Placental pericyte (primary cell): ENCODE data around the gene HECTD4. TPM values are rescaled to one million over a fixed set of nuclear protein-coding genes. Genes with fewer than 3 reads are reported as not detected.

Experiments
- small RNA-seq: library from RNA; depleted of rRNA; stranded (forward); fragments of <200 nt; gene quantifications from one replicate; pipeline ENCODE3, GENCODE V24; 2012; ENCODE audit warnings: low replicate concordance
- total RNA-seq: library from RNA; depleted of rRNA; stranded (reverse); fragments of >200 nt; gene quantifications from 2 replicates; pipeline ENCODE4 v1.2.3, GENCODE V29; 2012

The HECTD4 gene, protein sequence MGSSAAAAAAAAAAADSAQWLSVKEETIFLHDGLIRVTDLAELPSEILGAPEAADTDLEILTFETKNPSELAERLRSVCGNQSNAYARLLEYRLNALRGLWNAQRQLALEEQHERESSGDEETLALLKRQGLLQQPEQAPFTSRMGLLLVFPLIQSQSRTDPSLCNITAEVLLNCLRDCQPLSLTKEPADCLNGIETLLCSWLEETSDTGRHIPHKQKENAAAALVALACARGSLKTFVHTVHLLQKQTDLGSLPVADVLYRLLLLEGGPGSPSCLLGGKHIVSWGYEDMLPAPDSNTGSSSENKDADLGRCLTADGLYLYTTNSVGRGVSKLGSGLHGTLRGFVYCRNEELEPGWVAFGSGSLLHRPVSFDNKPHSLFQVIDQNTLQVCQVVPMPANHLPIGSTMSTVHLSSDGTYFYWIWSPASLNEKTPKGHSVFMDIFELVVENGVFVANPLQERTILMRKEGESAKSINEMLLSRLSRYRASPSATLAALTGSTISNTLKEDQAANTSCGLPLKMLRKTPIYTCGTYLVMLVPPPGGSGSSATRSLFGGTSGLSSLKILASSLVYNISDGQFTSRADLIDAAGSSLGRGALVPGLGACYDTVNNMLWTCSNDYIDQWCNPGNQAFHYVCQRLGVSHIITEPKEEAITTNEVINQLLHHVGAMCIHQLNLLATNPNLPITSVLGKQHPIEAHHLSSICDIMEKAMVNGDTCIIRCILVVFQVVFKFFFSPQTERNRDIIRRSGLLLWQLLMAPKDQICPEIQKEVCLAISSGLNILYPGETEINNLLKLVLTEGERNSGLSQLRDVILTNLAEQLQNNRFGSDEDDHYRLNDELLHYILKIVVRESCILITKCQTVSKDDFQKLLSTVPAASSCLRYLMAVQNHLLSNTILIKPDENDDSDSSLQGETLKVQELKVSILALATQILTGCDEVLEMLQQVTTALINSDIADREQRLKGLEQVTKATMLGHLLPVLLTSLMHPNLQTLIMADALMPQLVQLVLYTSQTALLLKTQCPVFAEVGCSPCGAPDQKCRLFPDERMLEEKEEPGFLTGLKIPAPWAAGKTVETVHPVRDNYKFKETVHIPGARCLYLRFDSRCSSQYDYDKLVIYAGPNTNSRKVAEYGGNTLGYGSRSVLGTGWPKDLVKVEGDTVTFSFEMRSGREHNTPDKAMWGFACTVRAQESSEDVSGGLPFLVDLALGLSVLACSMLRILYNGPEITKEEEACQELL (N-terminal part only)
- 24.9 and 32.2 TPM in 2 replicates for total RNA-seq

DNA sequence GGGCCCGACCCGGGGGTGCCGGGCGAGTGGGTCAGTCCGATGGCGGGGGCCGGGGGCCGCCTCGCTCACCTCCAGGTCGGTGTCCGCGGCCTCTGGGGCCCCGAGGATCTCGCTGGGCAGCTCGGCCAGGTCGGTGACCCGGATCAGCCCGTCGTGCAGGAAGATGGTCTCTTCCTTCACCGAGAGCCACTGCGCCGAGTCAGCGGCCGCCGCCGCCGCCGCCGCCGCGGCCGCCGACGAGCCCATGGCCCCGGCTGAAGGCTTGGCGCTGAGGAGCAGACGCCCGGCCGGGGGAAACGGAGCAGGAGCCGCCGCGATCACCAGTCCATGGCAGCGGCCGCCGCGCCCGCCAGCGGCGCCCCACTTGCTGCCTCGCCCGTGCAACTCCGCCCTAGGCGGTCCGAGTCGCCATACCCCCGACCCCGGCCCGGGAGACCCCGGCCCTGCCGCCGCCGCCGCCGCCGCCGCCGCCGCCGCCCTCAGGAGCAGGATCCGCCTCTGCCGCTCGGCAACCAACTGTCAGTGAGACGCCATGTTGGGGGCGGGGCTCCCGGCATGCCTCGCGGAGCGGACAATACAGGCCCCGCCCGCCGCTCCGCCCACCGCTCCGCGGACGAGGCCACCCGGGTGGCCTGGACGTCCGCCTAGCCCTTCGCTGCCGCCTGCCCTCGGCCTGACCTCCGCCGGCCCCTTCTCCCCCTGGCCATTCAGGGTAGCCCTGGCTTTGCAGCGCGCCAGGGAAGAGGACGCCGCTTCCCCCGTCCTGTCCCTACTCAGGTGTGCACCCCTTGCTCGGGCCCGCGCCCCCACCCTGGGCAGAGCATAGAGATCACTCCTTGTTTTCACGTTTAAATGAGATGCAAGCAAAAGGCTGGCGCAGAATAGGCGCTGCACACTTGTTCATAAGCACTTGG is at the start of gene HECTD4:
Gene HECTD4, minus strand, starts transcription at position 549 of the 914 bp plus-strand sequence. Its CDS starts 303 bp downstream, at position 246.

DNA sequence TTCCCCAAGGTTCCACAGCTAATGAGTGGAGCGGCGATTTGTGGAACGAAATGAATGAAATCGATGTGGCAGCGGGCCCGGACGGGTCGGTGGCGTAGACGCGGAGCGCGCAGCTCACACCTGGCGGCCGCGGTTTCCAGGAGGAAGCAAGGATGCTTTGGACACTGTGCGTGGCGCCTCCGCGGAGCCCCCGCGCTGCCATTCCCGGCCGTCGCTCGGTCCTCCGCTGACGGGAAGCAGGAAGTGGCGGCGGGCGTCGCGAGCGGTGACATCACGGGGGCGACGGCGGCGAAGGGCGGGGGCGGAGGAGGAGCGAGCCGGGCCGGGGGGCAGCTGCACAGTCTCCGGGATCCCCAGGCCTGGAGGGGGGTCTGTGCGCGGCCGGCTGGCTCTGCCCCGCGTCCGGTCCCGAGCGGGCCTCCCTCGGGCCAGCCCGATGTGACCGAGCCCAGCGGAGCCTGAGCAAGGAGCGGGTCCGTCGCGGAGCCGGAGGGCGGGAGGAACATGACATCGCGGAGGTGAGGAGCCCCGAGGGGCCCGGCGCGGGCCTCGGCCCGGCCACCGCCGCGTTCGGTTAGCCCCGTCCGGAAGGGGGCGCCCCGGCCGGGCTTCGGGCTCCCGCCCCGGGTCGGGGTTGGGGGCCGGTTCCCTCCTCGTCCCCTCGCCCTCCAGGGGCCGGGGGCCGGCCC is 36.5 kb upstream of the HECTD4 start, which contains the start of gene PTPN11:
Gene PTPN11, plus strand, starts transcription at position 340 of the 689 bp plus-strand sequence. Its CDS starts 165 bp downstream, at position 505.

DNA sequence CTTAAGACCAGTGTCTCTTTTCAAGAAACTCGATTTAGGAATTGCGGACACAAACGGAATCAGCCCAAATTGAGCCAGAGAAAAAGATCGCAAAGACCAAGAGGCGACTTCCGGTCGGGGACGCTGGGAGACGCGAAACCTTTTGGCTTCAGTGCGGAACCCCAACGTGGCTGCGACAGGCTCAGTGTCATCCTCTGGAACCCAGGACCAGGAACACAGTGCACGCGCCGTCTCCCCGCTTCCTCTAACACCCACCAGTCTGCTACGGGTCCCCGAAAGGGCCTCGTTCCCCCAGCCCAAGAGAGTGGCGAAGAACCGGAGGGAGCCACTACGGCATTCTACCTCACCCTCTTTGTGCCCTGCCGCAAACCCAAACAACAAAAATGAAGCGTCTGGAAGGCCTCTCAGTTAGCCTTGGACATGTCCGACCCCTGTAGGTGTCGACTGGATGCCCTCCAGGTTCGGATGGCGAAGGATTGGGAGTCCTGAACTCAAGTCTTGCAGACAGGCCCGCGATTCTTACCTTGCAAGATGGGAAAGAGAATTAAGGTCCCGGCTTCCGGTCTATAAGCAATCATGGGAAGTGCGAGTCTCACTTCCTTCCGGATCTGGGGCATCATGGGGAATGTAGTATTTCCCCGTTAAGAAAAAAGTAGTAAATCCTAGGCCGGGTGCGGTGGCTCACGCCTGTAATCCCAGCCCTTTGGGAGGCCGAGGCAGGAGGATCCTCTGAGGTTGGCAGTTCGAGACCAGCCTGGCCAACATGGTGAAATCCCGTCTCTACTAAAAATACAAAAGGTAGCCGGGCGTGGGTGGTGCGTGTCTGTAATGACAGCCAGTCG is 27.1 kb upstream of the HECTD4 start, which contains the start of gene RPL6:
Gene RPL6, minus strand, starts transcription at position 542 of the 842 bp plus-strand sequence. CDS start 949 bp downstream, outside the sequence.

DNA sequence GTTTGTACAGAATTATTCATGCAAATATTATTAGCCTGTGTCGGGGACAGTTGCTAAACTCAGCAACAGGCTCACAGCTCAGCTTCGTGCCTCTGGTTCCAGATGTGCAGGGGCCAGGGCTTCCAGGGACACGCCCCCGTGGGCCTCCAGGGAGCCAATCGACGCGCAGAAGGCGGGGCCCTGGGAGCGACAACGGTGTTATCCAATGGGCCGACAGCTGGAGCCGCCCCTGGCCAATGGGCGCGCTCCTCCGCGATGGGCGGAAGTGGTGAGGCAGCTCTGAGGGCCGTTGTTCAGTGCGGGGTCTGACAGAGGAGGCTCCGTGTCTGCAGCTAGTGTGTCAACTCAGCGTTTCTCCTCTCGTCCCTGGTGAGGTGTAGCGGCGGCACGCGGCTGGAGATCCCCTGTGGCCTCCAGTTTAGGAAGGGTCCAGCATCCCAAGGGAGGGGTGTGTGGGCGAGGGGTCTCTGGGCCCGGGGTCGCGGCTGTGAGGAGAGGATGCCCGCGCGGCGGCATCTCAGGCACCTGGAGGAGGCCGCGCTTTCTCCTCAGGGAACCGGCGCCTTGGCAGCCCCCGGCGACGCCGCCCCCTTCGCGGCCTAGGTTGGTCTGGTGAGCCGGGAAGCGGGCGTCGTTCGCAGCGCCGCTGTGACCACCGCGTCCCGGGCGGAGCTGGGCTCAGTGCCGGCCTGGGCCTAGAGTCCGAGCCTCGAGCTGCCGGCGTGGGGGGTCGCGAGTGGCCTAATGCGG is 256.8 kb downstream of the HECTD4 start, which contains the start of gene TRAFD1:
Gene TRAFD1, plus strand, starts transcription at position 311 of the 750 bp plus-strand sequence. CDS start 4,963 bp downstream, outside the sequence.

Small RNA genes lying within 50 kb of the gene (small RNA-seq; reads per million reads assigned to genes)
- not detected for gene RF00019

Other genes with a start within 250 kb of the HECTD4 start
- 838 and 1,431 TPM in 2 replicates for gene RPL6, start 27.2 kb upstream of the HECTD4 start, total RNA-seq
- gene PTPN11, start 36.5 kb upstream of the HECTD4 start, total RNA-seq: 105 and 123 TPM in 2 replicates